Measurements from ENCODE around the gene RTEL1.

Gene RTEL1

GRCh38 chr20:63731410-63731809, 73.3 kb downstream of the RTEL1 start:
- Histone ChIP-seq H3K27me3 (ENCODE audit: control insufficient read depth, insufficient read depth, low read length) (no peaks in the 10 kb centered on the region), H3K27ac (ENCODE audit: low read depth, low read length) (no peak overlapping the region), H3K4me1 (ENCODE audit: control insufficient read depth, insufficient read depth, low read length) (no peaks in the 10 kb centered on the region), H3K36me3 (ENCODE audit: control insufficient read depth, insufficient read depth, low read length) (peaks cover 6% of the 10 kb centered on the region), H3K9ac (ENCODE audit: low read length) (no peak overlapping the region), H3K4me3 (ENCODE audit: low read length) (no peak overlapping the region)

GRCh38 chr20:63732118-63733095, 74.3 kb downstream of the RTEL1 start:
- H3K4me3 ChIP-seq (ENCODE audit: low read length) = no peak overlapping the region
- peaks cover 6% of the 10 kb centered on the region for H3K36me3 ChIP-seq (ENCODE audit: control insufficient read depth, insufficient read depth, low read length)
- no peak overlapping the region for H3K9ac ChIP-seq (ENCODE audit: low read length)
- no peaks in the 10 kb centered on the region for H3K4me1 ChIP-seq (ENCODE audit: control insufficient read depth, insufficient read depth, low read length)
- H3K27me3 ChIP-seq (ENCODE audit: control insufficient read depth, insufficient read depth, low read length) = no peaks in the 10 kb centered on the region
- no peak overlapping the region for H3K27ac ChIP-seq (ENCODE audit: low read depth, low read length)

GRCh38 chr20:63733117-63733516, 75.0 kb downstream of the RTEL1 start:
- H3K4me1 ChIP-seq (ENCODE audit: control insufficient read depth, insufficient read depth, low read length) = peaks cover under 1% of the 10 kb centered on the region
- no peak overlapping the region for H3K27ac ChIP-seq (ENCODE audit: low read depth, low read length)
- no peak overlapping the region for H3K9ac ChIP-seq (ENCODE audit: low read length)
- no peak overlapping the region for H3K4me3 ChIP-seq (ENCODE audit: low read length)
- H3K36me3 ChIP-seq (ENCODE audit: control insufficient read depth, insufficient read depth, low read length) = peaks cover 6% of the 10 kb centered on the region
- H3K27me3 ChIP-seq (ENCODE audit: control insufficient read depth, insufficient read depth, low read length) = no peaks in the 10 kb centered on the region

- H3K4me3 ChIP-seq (ENCODE audit: low read length) = no peak overlapping the region
- H3K4me1 ChIP-seq (ENCODE audit: control insufficient read depth, insufficient read depth, low read length) = peaks cover 5% of the 10 kb centered on the region
- no peak overlapping the region for H3K9ac ChIP-seq (ENCODE audit: low read length)
- no peak overlapping the region for H3K27ac ChIP-seq (ENCODE audit: low read depth, low read length)
- no peaks in the 10 kb centered on the region for H3K27me3 ChIP-seq (ENCODE audit: control insufficient read depth, insufficient read depth, low read length)
- peaks cover 6% of the 10 kb centered on the region for H3K36me3 ChIP-seq (ENCODE audit: control insufficient read depth, insufficient read depth, low read length)
These were observed 75.5 kb downstream of the RTEL1 start for GRCh38 chr20:63733579-63734081.

- peaks cover 6% of the 10 kb centered on the region for H3K36me3 ChIP-seq (ENCODE audit: control insufficient read depth, insufficient read depth, low read length)
- no peak overlapping the region for H3K4me3 ChIP-seq (ENCODE audit: low read length)
- H3K27ac ChIP-seq (ENCODE audit: low read depth, low read length) = no peak overlapping the region
- H3K9ac ChIP-seq (ENCODE audit: low read length) = no peak overlapping the region
- H3K27me3 ChIP-seq (ENCODE audit: control insufficient read depth, insufficient read depth, low read length) = no peaks in the 10 kb centered on the region
- H3K4me1 ChIP-seq (ENCODE audit: control insufficient read depth, insufficient read depth, low read length) = peaks cover 5% of the 10 kb centered on the region
These were observed 76.2 kb downstream of the RTEL1 start for GRCh38 chr20:63734111-63734945.

DNA sequence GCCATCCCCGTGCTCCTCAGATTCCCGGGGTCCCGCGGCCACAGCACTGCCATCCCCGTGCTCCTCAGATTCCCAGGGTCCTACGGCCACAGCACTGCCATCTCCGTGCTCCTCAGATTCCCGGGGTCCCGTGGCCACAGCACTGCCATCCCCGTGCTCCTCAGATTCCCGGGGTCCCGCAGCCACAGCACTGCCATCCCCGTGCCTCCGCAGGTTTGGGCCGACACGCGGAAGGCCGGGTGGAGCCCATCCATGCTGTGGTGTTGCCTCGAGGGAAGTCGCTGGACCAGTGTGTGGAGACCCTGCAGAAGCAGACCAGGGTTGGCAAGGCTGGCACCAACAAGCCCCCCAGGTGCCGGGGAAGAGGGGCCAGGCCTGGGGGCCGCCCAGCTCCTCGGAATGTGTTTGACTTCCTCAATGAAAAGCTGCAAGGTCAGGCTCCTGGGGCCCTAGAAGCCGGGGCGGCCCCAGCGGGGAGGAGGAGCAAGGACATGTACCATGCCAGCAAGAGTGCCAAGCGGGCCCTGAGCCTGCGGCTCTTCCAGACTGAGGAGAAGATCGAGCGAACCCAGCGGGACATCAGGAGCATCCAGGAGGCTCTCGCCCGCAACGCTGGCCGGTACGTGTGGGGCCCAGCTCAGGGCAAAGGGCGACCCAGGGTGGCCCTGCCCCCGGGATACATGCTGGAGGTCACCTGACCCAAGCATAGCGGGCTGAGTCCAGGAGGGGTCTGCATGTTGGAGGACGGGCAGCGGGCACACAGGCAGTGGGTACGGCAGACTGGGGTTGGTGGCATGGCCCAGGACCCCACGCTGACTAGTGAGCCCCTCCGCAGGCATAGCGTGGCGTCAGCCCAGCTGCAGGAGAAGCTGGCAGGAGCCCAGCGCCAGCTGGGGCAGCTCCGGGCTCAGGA, 77.1 kb downstream of the RTEL1 start:
- Histone ChIP-seq H3K36me3 (ENCODE audit: control insufficient read depth, insufficient read depth, low read length) (peaks cover 6% of the 10 kb centered on the region), H3K9ac (ENCODE audit: low read length) (no peak overlapping the region), H3K27me3 (ENCODE audit: control insufficient read depth, insufficient read depth, low read length) (no peaks in the 10 kb centered on the region), H3K27ac (ENCODE audit: low read depth, low read length) (no peak overlapping the region), H3K4me3 (ENCODE audit: low read length) (no peak overlapping the region), H3K4me1 (ENCODE audit: control insufficient read depth, insufficient read depth, low read length) (peaks cover 5% of the 10 kb centered on the region)

DNA sequence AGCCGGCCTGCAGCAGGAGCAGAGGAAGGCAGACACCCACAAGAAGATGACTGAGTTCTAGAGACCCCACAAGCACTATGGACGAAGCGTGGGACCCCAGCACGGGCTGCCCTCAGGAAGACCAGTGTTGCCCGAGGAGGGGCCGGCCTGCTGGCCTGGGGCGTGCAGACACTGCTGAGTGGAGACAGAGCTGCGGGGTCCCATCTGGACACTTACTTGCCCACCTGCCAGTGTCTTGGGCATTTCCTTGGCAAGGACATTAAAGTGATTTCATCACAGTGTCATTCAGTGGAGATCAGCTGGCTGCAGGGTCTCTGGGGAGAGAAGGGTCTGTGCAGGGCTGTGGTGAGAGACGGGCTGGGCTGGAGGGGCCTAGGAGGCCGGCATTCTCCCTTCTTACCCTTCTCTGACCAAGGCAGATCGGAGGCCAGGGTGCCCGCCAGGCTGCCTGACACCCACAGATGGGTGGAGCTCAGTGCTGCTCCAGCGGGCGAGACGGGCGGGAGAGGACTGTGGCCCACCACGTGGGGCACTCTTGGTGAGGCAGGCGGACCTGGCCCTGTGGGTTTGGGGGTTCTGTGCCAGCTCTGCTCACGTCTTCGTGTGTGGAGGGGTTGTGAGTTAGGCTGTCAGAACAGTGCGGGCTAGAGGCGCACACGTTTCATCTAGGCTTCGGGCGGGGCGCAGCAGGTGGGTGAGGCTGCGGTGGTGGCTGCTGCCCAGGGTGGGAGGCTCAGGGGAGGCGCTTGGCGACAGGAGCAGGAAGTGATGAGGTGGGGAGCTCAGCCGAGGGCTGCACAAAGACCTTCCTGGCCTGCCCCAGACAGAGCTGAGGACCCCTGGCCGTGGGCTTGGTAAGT, 78.0 kb downstream of the RTEL1 start, which contains the start of gene LIME1:
Gene LIME1 (plus strand): TSS at position 806 of the 860 bp plus-strand sequence. CDS start 886 bp downstream, outside the sequence.
- no peak within 1 kb of the TSS for H3K27ac ChIP-seq (ENCODE audit: low read depth, low read length)
- peaks cover 6% of the 10 kb centered on the region for H3K4me1 ChIP-seq (ENCODE audit: control insufficient read depth, insufficient read depth, low read length)
- H3K4me3 ChIP-seq (ENCODE audit: low read length) = peak within 1 kb of the TSS; percentile 61
- H3K9ac ChIP-seq (ENCODE audit: low read length) = no peak within 1 kb of the TSS
- peaks cover 6% of the 10 kb centered on the region for H3K36me3 ChIP-seq (ENCODE audit: control insufficient read depth, insufficient read depth, low read length)
- H3K27me3 ChIP-seq (ENCODE audit: control insufficient read depth, insufficient read depth, low read length) = no peaks in the 10 kb centered on the region

DNA sequence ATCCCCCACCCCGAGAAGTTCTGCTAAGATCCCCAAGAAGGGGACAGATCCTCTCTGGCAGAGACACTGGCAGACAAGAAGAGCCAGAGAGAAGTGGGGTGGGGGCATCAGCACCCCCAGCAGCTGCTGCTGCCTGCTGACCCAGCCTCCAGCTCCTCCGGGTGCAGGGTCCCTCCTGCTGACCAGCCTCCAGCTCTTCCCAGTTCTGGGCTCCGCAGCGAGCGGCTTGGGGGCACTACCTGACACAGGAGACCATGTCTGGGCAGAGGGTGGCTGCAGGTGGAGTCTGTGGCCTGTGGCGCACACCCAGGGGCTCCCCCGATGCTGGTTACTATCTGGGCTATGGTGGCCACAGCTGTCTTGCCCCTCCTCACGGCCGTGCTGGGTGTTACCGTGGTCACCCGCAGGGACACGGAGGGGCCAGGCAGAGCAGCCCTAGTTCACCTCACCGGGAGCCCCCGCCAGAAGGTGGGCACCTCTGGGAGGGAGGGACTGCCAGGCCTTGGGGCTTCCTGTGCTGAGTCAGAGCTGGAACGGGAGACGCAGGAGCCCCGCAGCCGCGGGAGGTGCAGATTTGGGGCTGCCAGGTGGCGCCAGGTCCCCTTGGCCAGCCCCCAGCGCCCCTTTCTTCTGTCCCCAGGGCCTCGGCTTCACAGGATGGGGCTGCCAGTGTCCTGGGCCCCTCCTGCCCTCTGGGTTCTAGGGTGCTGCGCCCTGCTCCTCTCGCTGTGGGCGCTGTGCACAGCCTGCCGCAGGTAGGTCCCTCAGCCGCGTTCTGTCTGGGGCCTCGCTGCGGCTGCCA, 79.0 kb downstream of the RTEL1 start:
- H3K36me3 ChIP-seq (ENCODE audit: control insufficient read depth, insufficient read depth, low read length) = peaks cover 6% of the 10 kb centered on the region
- peaks cover 11% of the 10 kb centered on the region for H3K4me1 ChIP-seq (ENCODE audit: control insufficient read depth, insufficient read depth, low read length)
- H3K4me3 ChIP-seq (ENCODE audit: low read length) = peak overlapping the region; percentile 61
- no peak overlapping the region for H3K9ac ChIP-seq (ENCODE audit: low read length)
- no peaks in the 10 kb centered on the region for H3K27me3 ChIP-seq (ENCODE audit: control insufficient read depth, insufficient read depth, low read length)
- no peak overlapping the region for H3K27ac ChIP-seq (ENCODE audit: low read depth, low read length)

DNA sequence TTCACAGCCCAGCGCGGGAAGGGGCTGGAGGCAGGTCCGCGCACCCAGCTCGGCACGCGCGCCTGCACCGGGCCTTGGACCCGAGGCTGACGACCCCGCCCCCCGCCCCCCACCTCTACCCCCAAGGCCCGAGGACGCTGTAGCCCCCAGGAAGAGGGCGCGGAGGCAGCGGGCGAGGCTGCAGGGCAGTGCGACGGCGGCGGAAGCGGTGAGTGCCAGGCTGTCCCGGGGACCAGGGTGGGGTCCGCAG, 79.5 kb downstream of the RTEL1 start:
- Histone ChIP-seq H3K36me3 (ENCODE audit: control insufficient read depth, insufficient read depth, low read length) (peaks cover 6% of the 10 kb centered on the region), H3K27me3 (ENCODE audit: control insufficient read depth, insufficient read depth, low read length) (no peaks in the 10 kb centered on the region), H3K9ac (ENCODE audit: low read length) (no peak overlapping the region), H3K4me1 (ENCODE audit: control insufficient read depth, insufficient read depth, low read length) (peaks cover 11% of the 10 kb centered on the region), H3K4me3 (ENCODE audit: low read length) (peak overlapping the region; percentile 61), H3K27ac (ENCODE audit: low read depth, low read length) (no peak overlapping the region)

- Histone ChIP-seq H3K27ac (ENCODE audit: low read depth, low read length) (no peak overlapping the region), H3K27me3 (ENCODE audit: control insufficient read depth, insufficient read depth, low read length) (no peaks in the 10 kb centered on the region), H3K9ac (ENCODE audit: low read length) (no peak overlapping the region), H3K36me3 (ENCODE audit: control insufficient read depth, insufficient read depth, low read length) (peaks cover 6% of the 10 kb centered on the region), H3K4me3 (ENCODE audit: low read length) (peak overlapping the region; percentile 43), H3K4me1 (ENCODE audit: control insufficient read depth, insufficient read depth, low read length) (peaks cover 11% of the 10 kb centered on the region)
These were observed 80.0 kb downstream of the RTEL1 start for GRCh38 chr20:63737945-63738686.

Data from rectal smooth muscle tissue (tissue), 1 donor.